Erythroblast (primary cell): ENCODE data around the gene FGF14.

Experiments
- DNase-seq, 2 experiments: peaks; one replicate each; lab custom pipeline; 2025; lab: John Stamatoyannopoulos, UW
- GATA1 ChIP-seq: IDR thresholded peaks from 2 replicates; pipeline ENCODE4 v1.6.1; 2011; ENCODE audit warnings: low read depth, mild to moderate bottlenecking, control low read depth, low read length, moderate library complexity
- POLR2A ChIP-seq: IDR thresholded peaks from 2 replicates; pipeline ENCODE4 v1.6.1; 2011; ENCODE audit warnings: mild to moderate bottlenecking, low read length

The FGF14 gene

DNA sequence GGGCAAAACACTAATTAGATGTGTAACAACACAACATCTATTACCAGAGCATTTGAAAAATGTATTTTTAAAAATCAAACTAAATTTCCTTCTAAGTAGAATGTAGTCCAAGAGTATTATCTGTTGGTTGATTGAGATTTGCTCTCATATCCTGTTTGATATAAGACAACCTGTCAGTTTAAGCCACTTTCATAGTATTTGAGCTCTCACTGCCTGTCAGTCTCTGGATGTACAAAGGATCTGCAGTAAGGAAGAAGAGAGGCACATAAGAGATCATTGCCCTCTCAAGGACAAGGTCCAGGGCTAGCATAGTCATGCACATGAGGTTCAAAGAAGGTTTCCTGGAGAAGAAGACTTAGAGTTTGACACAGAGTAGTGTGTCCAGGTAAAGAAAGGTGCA, 57.4 kb downstream of the FGF14 start:
- no peak for DNase-seq
- TF ChIP-seq GATA1 (no peak), POLR2A (no peak)

GRCh38 chr13:102333320-102334198, 68.3 kb downstream of the FGF14 start:
- no peak for DNase-seq
- TF ChIP-seq POLR2A = no peak
- no peak for TF ChIP-seq GATA1

DNA sequence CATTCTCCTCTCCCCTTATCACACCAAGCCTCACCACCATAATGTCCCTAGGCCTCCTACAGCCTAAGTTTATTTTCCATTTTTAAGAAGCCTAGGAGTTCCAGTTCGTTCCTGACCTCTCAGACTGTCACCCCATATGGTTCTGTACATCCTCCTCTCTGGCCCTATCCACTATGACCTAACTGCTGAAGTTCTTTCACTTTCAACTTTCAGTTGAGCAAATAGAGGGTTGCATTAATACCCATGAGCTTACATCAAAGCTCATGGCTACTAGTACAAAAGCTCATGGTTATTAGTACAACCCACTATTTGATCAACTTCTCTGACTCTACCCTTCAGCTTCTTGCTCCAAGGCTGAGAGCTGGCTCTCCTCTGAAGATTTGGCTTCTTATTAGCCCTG, 72.9 kb downstream of the FGF14 start:
- TF ChIP-seq GATA1 = no peak
- no peak for TF ChIP-seq POLR2A
- DNase-seq = no peak

DNA sequence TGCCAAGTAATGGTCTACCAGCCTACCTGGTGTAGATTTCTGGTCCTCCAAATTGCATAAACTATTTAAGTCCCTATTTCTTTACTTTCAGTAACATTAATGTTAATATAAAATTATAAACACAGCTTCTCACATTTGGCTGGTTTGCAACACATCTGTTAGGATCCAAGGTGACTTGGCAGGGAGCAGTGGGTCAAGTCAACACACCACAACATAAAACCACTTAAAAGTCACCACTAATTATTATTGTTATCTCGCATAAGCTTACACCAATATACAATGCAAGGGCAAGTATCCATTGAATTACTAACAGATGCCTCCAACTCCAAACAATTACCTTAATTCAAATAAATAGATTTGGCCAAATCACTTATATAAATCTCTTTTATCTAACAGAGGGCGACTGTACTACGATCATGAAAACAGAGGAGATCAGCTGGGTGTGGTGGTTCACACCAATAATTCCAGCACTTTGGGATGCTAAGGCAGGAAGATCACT, 74.7 kb downstream of the FGF14 start:
- TF ChIP-seq GATA1 (no peak), POLR2A (no peak)
- no peak for DNase-seq

DNA sequence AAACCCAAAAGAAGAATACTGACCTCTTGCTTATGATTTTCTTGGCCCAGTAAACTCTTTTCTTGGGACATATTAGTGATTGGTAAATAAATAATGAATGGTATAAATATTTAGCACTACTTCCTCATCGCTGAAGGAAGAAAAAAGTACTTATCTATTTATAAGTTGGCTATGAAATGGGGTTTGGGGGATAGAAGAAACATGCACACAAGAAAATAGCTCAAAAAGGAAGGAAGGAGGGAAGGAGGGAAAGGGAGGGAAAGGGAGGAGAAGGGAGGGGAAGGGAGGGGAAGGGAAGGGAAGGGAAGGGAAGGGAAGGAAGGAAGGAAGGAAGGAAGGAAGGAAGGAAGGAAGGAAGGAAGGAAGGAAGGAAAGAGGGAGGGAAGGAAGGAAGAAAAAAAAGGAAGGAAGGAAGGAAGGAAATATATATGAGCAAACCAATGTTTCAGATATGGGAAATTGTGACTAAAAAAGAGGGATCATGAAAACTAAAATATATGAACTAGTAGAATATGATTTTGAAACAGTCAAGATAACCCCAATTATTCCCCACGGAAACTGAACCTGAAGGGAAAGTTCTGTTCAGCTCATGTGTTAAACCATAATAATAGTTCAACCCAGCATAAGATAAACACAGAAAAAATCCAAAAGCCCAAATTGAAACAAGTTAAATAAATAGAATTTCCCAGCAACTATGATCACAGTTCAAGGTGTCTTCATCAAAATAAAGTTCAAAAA, 75.3 kb downstream of the FGF14 start:
- no peak for DNase-seq
- TF ChIP-seq GATA1 (no peak), POLR2A (no peak)

- DNase-seq = no peak
- TF ChIP-seq POLR2A (no peak), GATA1 (no peak)
Observed at GRCh38 chr13:102325321-102325720, 76.5 kb downstream of the FGF14 start.

GRCh38 chr13:102323505-102323904, 78.3 kb downstream of the FGF14 start:
- TF ChIP-seq POLR2A = no peak
- no peak for TF ChIP-seq GATA1
- DNase-seq = no peak

DNA sequence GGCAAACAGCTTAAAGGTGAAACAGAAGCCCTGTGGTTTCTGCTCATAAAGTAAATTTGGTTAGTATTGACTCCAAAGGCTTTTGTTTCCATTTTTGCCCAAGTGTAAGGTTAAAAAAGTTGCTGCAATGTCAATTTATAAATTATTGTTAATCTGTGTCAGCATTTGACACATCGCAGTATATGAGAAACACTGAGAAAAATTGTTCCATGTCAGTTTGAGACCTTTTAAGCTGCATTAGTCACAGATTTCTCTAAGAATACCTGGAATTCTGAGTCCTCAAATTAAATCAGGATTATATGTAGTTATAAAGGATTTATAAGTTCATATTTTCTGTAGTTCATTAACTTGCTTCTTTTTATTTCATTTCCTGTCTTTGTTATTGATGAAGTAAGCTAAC, 78.8 kb downstream of the FGF14 start:
- no peak for TF ChIP-seq GATA1
- no peak for TF ChIP-seq POLR2A

GRCh38 chr13:102322211-102322610, 79.6 kb downstream of the FGF14 start:
- no peak for TF ChIP-seq GATA1
- no peak for TF ChIP-seq POLR2A
- DNase-seq = no peak

More for the DNA sequence above, 78.8 kb downstream of the FGF14 start:
- DNase-seq = no peak

DNA sequence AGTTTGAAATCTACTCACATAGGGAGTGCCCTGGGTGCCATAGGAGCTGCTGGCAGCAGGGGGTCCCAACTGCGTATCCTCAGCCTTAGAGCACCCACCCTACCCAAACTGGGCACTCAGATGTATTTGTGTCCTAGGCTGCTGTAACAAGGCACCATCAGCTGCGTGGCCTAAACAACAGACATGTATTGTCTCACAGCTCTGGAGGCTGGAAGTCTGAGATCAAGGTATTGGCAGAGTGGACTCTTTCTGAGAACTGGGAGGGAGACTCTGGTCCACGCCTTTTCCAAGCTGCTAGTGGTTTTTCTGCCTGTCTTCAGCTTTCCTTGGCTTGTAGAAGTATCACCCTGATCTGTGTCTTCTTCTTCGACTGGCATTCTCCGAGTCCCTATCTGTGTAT, 83.6 kb downstream of the FGF14 start:
- DNase-seq = no peak
- no peak for TF ChIP-seq POLR2A
- TF ChIP-seq GATA1 = no peak

DNA sequence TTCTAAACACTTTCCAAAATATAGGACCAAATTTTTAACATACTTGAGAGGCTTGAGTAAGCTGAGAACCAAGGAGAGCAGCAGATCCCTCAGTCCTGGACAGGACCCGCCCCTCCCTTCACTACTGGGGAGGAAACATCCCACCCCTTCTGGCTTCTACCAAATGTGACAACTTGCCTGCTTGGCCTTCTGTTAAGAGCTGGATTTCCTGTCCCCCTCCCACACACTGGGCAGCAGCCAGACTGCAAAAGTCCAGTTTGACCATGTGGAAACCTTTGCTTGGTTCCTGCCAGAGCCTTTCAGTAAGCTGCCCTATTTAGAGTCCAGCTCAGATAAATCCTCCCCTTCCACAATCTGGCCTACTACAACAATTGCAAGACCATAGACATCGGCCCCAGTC, 84.3 kb downstream of the FGF14 start:
- no peak for DNase-seq
- TF ChIP-seq GATA1 = no peak
- TF ChIP-seq POLR2A = no peak

GRCh38 chr13:102316732-102317131, 85.1 kb downstream of the FGF14 start:
- no peak for DNase-seq

DNA sequence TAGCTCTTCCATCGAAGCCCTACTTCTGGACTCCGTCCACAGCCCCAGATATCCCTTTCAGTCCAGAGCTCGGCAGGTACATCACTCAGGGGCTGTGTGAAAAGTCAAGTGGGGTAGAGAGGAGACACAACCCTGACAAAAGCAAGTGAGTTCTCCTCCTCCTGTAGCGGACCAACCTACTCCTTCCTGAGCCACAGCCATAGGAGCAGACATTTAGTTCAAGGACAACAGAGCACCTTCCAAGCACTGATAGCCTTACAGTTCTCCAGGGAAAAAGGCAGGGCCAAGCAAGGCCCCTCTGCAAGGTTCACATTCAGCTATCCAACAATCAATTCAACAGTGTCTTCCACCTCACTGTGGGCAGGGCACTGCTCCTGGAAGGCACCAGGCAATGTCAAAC, 89.0 kb downstream of the FGF14 start:
- DNase-seq = no peak
- TF ChIP-seq GATA1 (no peak), POLR2A (no peak)

More at GRCh38 chr13:102316732-102317131, 85.1 kb downstream of the FGF14 start:
- TF ChIP-seq POLR2A (no peak), GATA1 (no peak)

GRCh38 chr13:102311901-102312300, 89.9 kb downstream of the FGF14 start:
- TF ChIP-seq POLR2A (no peak), GATA1 (no peak)
- no peak for DNase-seq

DNA sequence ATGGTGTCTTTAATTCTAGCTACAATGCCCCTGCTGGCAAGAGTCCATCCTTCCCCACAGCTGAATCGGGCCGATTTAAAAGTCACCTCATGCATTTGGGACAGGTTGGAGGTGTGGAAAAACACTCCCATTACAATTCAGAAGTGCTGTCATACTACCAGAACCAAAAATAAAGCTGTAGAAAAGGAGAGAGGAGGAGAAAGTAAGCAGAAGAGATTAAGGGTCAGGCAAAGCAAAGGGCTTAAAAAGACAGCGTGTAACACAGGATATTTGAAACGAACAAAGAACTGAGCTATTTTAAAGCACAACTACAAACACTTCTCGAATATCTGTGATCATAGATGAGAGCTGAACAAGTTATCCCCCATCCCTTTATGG, 90.4 kb downstream of the FGF14 start:
- TF ChIP-seq GATA1 (no peak), POLR2A (no peak)
- no peak for DNase-seq
